SK-N-SH (cell line): ENCODE data around the gene ST6GALNAC2. TPM values are rescaled to one million over a fixed set of nuclear protein-coding genes. Genes with fewer than 3 reads are reported as not detected.

Experiments used
- CTCF ChIA-PET: fragments of 300-600, 350-600 bp; formaldehyde crosslinking; extraction: SDS; loops from one replicate; lab custom pipeline; 2021; lab: Yijun Ruan, JAX
- POLR2A ChIA-PET: fragments of 350-600 bp; sonication (Branson Sonifier 250); formaldehyde crosslinking; extraction: SDS; loops from one replicate; lab custom pipeline; 2020; ENCODE audit warnings: antibody characterized with exemption, inconsistent platforms; lab: Yijun Ruan, JAX
- DNase-seq: peaks from one replicate; pipeline ENCODE4 v3.0.0; 2012
- H2AFZ ChIP-seq: fragments of 200-600 bp; sonication (generic); 2 replicates; pipeline ENCODE4 v1.8.1; 2016; ENCODE audit warnings: antibody characterized with exemption, mild to moderate bottlenecking, low read depth
- H3F3A ChIP-seq: fragments of 200-600 bp; sonication (generic); replicated peaks from 2 replicates; pipeline ENCODE3; 2016; ENCODE audit warnings: antibody characterized with exemption, mild to moderate bottlenecking; ENCODE audit not compliant: insufficient read depth
- H3K27ac ChIP-seq, 2 experiments: fragments of 200-500 bp in 1 of 2; fragments of 200-600 bp in 1 of 2; sonication (Bioruptor generic) in 1 of 2; sonication (generic), shearing (Covaris generic) in 1 of 2; 2 replicates each; pipeline versions ENCODE4 v1.5.1 to v1.6.1; 2014 to 2016; ENCODE audit warnings: low read depth in 2 of 2, inconsistent platforms in 1 of 2, low read length in 1 of 2, mild to moderate bottlenecking in 1 of 2, mixed read lengths in 1 of 2
- H3K27me3 ChIP-seq: fragments of 200-600 bp; sonication (generic), shearing (Covaris generic); 2 replicates; pipeline ENCODE4 v1.6.1; 2016; ENCODE audit warnings: mixed run types; ENCODE audit not compliant: insufficient read depth
- H3K36me3 ChIP-seq, 2 experiments: fragments of 200-500 bp in 1 of 2; fragments of 200-600 bp in 1 of 2; sonication (Bioruptor generic) in 1 of 2; sonication (generic) in 1 of 2; replicated peaks in 1 of 2; 2 replicates each; pipeline versions ENCODE3 to v1.5.1; 2014 to 2016; ENCODE audit warnings: low read length in 1 of 2, mild to moderate bottlenecking in 1 of 2; ENCODE audit not compliant: insufficient read depth in 2 of 2, control insufficient read depth in 1 of 2
- H3K4me1 ChIP-seq, 2 experiments: fragments of 200-500 bp in 1 of 2; fragments of 200-600 bp in 1 of 2; sonication (Bioruptor generic) in 1 of 2; sonication (generic), shearing (Covaris generic) in 1 of 2; 2 replicates each; pipeline versions ENCODE4 v1.5.1 to v1.6.1; 2014 to 2016; ENCODE audit warnings: low read depth in 1 of 2, low read length in 1 of 2, mixed run types in 1 of 2; ENCODE audit not compliant: insufficient read depth in 2 of 2, control insufficient read depth in 1 of 2
- H3K4me2 ChIP-seq: fragments of 200-600 bp; sonication (generic), shearing (Covaris generic); 2 replicates; pipeline ENCODE4 v1.6.1; 2017; ENCODE audit warnings: mixed run types
- H3K4me3 ChIP-seq, 2 experiments: fragments of 200-500 bp in 1 of 2; fragments of 200-600 bp in 1 of 2; sonication (Bioruptor generic) in 1 of 2; sonication (generic), shearing (Covaris generic) in 1 of 2; 2 replicates each; pipeline versions ENCODE4 v1.5.1 to v1.8.1; 2014 to 2016; ENCODE audit warnings: low read depth in 2 of 2, inconsistent platforms in 1 of 2, low read length in 1 of 2, mild to moderate bottlenecking in 1 of 2, mixed read lengths in 1 of 2, moderate library complexity in 1 of 2
- H3K79me2 ChIP-seq: fragments of 200-600 bp; sonication (generic); 2 replicates; pipeline ENCODE4 v1.8.1; 2017; ENCODE audit warnings: mild to moderate bottlenecking; ENCODE audit not compliant: insufficient read depth
- H3K9ac ChIP-seq: fragments of 200-600 bp; sonication (generic); 2 replicates; pipeline ENCODE4 v1.6.1; 2017; ENCODE audit warnings: mixed run types
- H3K9me2 ChIP-seq: fragments of 200-600 bp; sonication (generic); 2 replicates; pipeline ENCODE4 v1.6.1; 2017; ENCODE audit warnings: mixed run types
- H3K9me3 ChIP-seq: fragments of 200-600 bp; sonication (generic); 2 replicates; pipeline ENCODE4 v1.6.1; 2017; ENCODE audit warnings: mixed run types, mild to moderate bottlenecking, moderate library complexity
- H4K20me1 ChIP-seq: fragments of 200-600 bp; sonication (generic); 2 replicates; pipeline ENCODE4 v1.6.1; 2017; ENCODE audit warnings: mild to moderate bottlenecking, mixed run types; ENCODE audit not compliant: insufficient read depth
- CHD2 ChIP-seq: fragments of 150-350 bp; IDR thresholded peaks from 2 replicates; pipeline ENCODE4 v1.6.1; 2018; ENCODE audit warnings: low read length; ENCODE audit not compliant: partially characterized antibody
- CTCF ChIP-seq: fragments of 200-600 bp; sonication (generic); IDR thresholded peaks from 2 replicates; pipeline ENCODE4 v1.6.1; 2017; ENCODE audit warnings: antibody characterized with exemption, mild to moderate bottlenecking, moderate library complexity
- EP300 ChIP-seq, 2 experiments: IDR thresholded peaks; 2 replicates each; pipeline versions ENCODE4 v1.4.0 to v1.6.1; 2012; ENCODE audit warnings: borderline replicate concordance in 1 of 2, low read depth in 1 of 2, low read length in 1 of 2
- FOXJ3 ChIP-seq: sonication (generic); formaldehyde crosslinking; IDR thresholded peaks from 2 replicates; pipeline ENCODE4 v1.5.1; 2020; ENCODE audit warnings: mild to moderate bottlenecking, missing genetic modification reagents
- FOXM1 ChIP-seq: IDR thresholded peaks from 2 replicates; pipeline ENCODE4 v1.4.0; 2012; ENCODE audit warnings: low read depth, mild to moderate bottlenecking
- GABPA ChIP-seq: IDR thresholded peaks from 2 replicates; pipeline ENCODE4 v1.4.0; 2012; ENCODE audit warnings: low read depth, mild to moderate bottlenecking
- GATA2 ChIP-seq: sonication (generic); formaldehyde crosslinking; IDR thresholded peaks from 2 replicates; pipeline ENCODE4 v1.5.0; 2020; ENCODE audit warnings: mild to moderate bottlenecking, missing genetic modification reagents
- JUND ChIP-seq: IDR thresholded peaks from 2 replicates; pipeline ENCODE4 v1.4.0; 2012
- MXI1 ChIP-seq: IDR thresholded peaks from 2 replicates; pipeline ENCODE4 v1.6.1; 2012; ENCODE audit warnings: mild to moderate bottlenecking, low read depth, low read length, improper control_type of control experiment
- PBX3 ChIP-seq: IDR thresholded peaks from 2 replicates; pipeline ENCODE4; 2012
- POLR2AphosphoS5 ChIP-seq: IDR thresholded peaks from 2 replicates; pipeline ENCODE4 v1.6.1; 2012; ENCODE audit warnings: low read depth, low read length
- RAD21 ChIP-seq: IDR thresholded peaks from 2 replicates; pipeline ENCODE4 v1.6.1; 2012; ENCODE audit warnings: mild to moderate bottlenecking, low read length
- RCOR1 ChIP-seq: fragments of 150-350 bp; IDR thresholded peaks from 2 replicates; pipeline ENCODE4 v1.6.1; 2017; ENCODE audit warnings: antibody characterized with exemption, low read length
- RXRA ChIP-seq: IDR thresholded peaks from 2 replicates; pipeline ENCODE4 v1.4.0; 2012; ENCODE audit warnings: low read depth, mild to moderate bottlenecking, borderline replicate concordance
- SIN3A ChIP-seq: IDR thresholded peaks from 2 replicates; pipeline ENCODE4 v1.6.1; 2012; ENCODE audit warnings: low read depth, mild to moderate bottlenecking, low read length, moderate library complexity, borderline replicate concordance
- USF1 ChIP-seq: IDR thresholded peaks from 2 replicates; pipeline ENCODE4 v1.4.0; 2012; ENCODE audit warnings: low read depth, borderline replicate concordance
- USF2 ChIP-seq: fragments of 150-350 bp; IDR thresholded peaks from 2 replicates; pipeline ENCODE4 v1.6.1; 2017; ENCODE audit warnings: antibody characterized with exemption, low read length, low read depth, borderline replicate concordance
- WGBS: methylation state at CpG from one replicate; pipeline ENCODE4 v1.1.6; 2017; ENCODE audit warnings: low lambda C conversion rate; 5-methylcytosine and 5-hydroxymethylcytosine counted together
- polyA plus RNA-seq, 3 experiments: library from polyadenylated mRNA; depleted of rRNA; stranded (reverse); fragments of >200 nt; gene quantifications; 2 replicates each; pipeline ENCODE4 v1.2.3, GENCODE V29; 2012

Gene ST6GALNAC2
- polyA plus RNA-seq, 1 of the 3 experiments (the other 2 are of a cell fraction): 0.94 TPM

- no peak for TF ChIP-seq USF2
- no peak for TF ChIP-seq SIN3A
- TF ChIP-seq FOXM1: no peak
- TF ChIP-seq CTCF: no peak
- no peak for TF ChIP-seq RAD21
- no peak for TF ChIP-seq GATA2 (CRISPR knock-in tag)
- TF ChIP-seq JUND: no peak
- no peak for TF ChIP-seq PBX3
- no peak for TF ChIP-seq USF1
- no peak for TF ChIP-seq GABPA
- no peak for TF ChIP-seq FOXJ3
- TF ChIP-seq MXI1: no peak
- no peak for TF ChIP-seq RCOR1
- TF ChIP-seq RXRA: no peak
- no peak for TF ChIP-seq CHD2
- no peak for TF ChIP-seq EP300 (IDR thresholded peaks at IDR 0.05; ENCODE audit: borderline replicate concordance in 1 of 2, low read depth in 1 of 2, low read length in 1 of 2)
- TF ChIP-seq POLR2AphosphoS5: no peak
- TF ChIP-seq, all 33 proteins: peak for 0
- 0 out of 4 replicates have a peak overlapping the region, but pooled peaks of 1 of the 2 experiments have one; percentile 1 for H3K4me3 ChIP-seq
- peaks cover 33 to 42% of the 10 kb centered on the region in 2 experiments for H3K36me3 ChIP-seq
- POLR2A ChIA-PET: interaction anchor here (0.8 to 1.5 kb wide), 3 partner anchors 9 to 111 kb away, joined by 3 to 4 read pairs (median 3); a partner anchor contains a TSS
- H3K4me2 ChIP-seq: peak overlapping the region; percentile 79
- DNase-seq: no peak
- WGBS: 85% methylated on average over 6 of the region's 6 CpGs
- no peak overlapping the region for H2AFZ ChIP-seq
- peaks cover 58% of the 10 kb centered on the region for H4K20me1 ChIP-seq
- peaks cover 30 to 32% of the 10 kb centered on the region in 2 experiments for H3K4me1 ChIP-seq
- H3K27ac ChIP-seq: peak overlapping the region; percentile 73 to 76; a peak in 3 of 4 replicates
- peaks cover 60% of the 10 kb centered on the region for H3K79me2 ChIP-seq
- peak overlapping the region; percentile 33; the same call in 1 of the 2 replicates for H3K9ac ChIP-seq
- H3K9me2 ChIP-seq: no peaks in the 10 kb centered on the region
- H3K27me3 ChIP-seq: no peaks in the 10 kb centered on the region
- H3F3A ChIP-seq: peaks cover 44% of the 10 kb centered on the region
- CTCF ChIA-PET: interaction anchor here (0.9 to 14.5 kb wide), 10 partner anchors 9 to 176 kb away, joined by 3 to 319 read pairs (median 94); partner anchors contain the start of gene MXRA7
- no peaks in the 10 kb centered on the region for H3K9me3 ChIP-seq
These were observed 24.8 kb downstream of the ST6GALNAC2 start for GRCh38 chr17:76560877-76561221.
